Measurements from ENCODE around the gene SDHAF3.
"Not testable (repeated sequence)": the region's sequence is repeated elsewhere in the genome, so short reads cannot be mapped to it uniquely, and the experiment has no call there.

The SDHAF3 gene

GRCh38 chr7:97096037-97096436, 21.5 kb upstream of the SDHAF3 start:
- H3K4me1 ChIP-seq (ENCODE audit: control insufficient read depth, insufficient read depth, low read length): no peaks in the 10 kb centered on the region
- no peaks in the 10 kb centered on the region for H3K36me3 ChIP-seq (ENCODE audit: control insufficient read depth, insufficient read depth, low read length)
- H3K9me3 ChIP-seq (ENCODE audit: control insufficient read depth, insufficient read depth, low read length): no peaks in the 10 kb centered on the region
- H3K9ac ChIP-seq (ENCODE audit: low read depth, low read length): no peak overlapping the region
- H3K27ac ChIP-seq (ENCODE audit: low read depth, low read length): no peak overlapping the region
- H3K4me3 ChIP-seq (ENCODE audit: low read depth, low read length): no peak overlapping the region
- no peaks in the 10 kb centered on the region for H3K27me3 ChIP-seq (ENCODE audit: control insufficient read depth, insufficient read depth, low read length)

DNA sequence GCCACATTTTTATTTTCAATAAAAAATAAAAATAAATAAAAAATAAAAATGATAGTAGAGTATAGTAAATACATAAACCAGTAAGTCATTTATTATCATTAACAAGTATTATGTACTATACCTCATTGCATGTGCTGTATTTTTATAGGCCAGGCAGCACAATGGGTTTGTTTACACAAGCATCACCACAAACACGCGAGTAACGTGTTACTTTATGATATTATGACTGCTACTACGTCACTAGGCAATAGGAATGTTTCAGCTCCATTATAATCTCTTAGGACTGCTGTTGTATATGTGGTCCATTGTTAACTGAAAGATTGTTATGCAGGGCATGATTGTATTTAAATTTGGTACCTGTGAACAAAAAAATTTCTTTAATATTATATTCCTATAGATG, 20.8 kb upstream of the SDHAF3 start:
- H3K36me3 ChIP-seq (ENCODE audit: control insufficient read depth, insufficient read depth, low read length): no peaks in the 10 kb centered on the region
- H3K9me3 ChIP-seq (ENCODE audit: control insufficient read depth, insufficient read depth, low read length): no peaks in the 10 kb centered on the region
- H3K4me3 ChIP-seq (ENCODE audit: low read depth, low read length): no peak overlapping the region
- no peak overlapping the region for H3K9ac ChIP-seq (ENCODE audit: low read depth, low read length)
- H3K27ac ChIP-seq (ENCODE audit: low read depth, low read length): no peak overlapping the region
- H3K4me1 ChIP-seq (ENCODE audit: control insufficient read depth, insufficient read depth, low read length): no peaks in the 10 kb centered on the region
- H3K27me3 ChIP-seq (ENCODE audit: control insufficient read depth, insufficient read depth, low read length): no peaks in the 10 kb centered on the region

DNA sequence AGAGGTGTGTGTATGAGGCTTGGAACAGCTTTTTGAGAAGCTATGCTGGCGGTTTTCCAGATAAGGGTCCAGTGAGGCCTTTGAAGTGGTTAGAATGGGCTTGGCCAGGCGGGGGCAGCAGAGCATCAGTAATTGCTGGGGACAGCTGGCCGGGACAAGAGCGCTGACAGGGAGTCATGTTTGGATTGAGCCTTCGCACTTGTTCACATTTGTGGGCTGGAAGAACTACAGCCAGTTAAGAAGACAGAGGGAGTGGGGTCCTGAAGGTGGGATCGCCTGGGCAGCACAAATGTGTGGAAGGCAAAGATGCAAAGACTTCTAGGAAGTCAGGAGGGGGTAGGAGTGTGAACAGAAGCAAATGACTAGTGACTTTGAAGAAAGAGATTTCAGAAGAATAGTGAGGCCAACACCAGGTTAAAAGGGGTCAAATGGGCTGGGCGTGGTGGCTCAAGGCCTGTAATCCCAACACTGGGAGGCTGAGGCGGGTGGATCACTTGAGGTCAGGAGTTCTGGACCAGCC, 12.7 kb upstream of the SDHAF3 start:
- peaks cover 3% of the 10 kb centered on the region for H3K9me3 ChIP-seq (ENCODE audit: control insufficient read depth, insufficient read depth, low read length)
- H3K9ac ChIP-seq (ENCODE audit: low read depth, low read length): no peak overlapping the region
- no peak overlapping the region for H3K4me3 ChIP-seq (ENCODE audit: low read depth, low read length)
- no peaks in the 10 kb centered on the region for H3K27me3 ChIP-seq (ENCODE audit: control insufficient read depth, insufficient read depth, low read length)
- no peak overlapping the region for H3K27ac ChIP-seq (ENCODE audit: low read depth, low read length)
- H3K4me1 ChIP-seq (ENCODE audit: control insufficient read depth, insufficient read depth, low read length): no peaks in the 10 kb centered on the region
- H3K36me3 ChIP-seq (ENCODE audit: control insufficient read depth, insufficient read depth, low read length): no peaks in the 10 kb centered on the region

- peaks cover 3% of the 10 kb centered on the region for H3K9me3 ChIP-seq (ENCODE audit: control insufficient read depth, insufficient read depth, low read length)
- H3K27me3 ChIP-seq (ENCODE audit: control insufficient read depth, insufficient read depth, low read length): no peaks in the 10 kb centered on the region
- H3K9ac ChIP-seq (ENCODE audit: low read depth, low read length): no peak overlapping the region
- no peaks in the 10 kb centered on the region for H3K36me3 ChIP-seq (ENCODE audit: control insufficient read depth, insufficient read depth, low read length)
- no peak overlapping the region for H3K4me3 ChIP-seq (ENCODE audit: low read depth, low read length)
- no peaks in the 10 kb centered on the region for H3K4me1 ChIP-seq (ENCODE audit: control insufficient read depth, insufficient read depth, low read length)
- H3K27ac ChIP-seq (ENCODE audit: low read depth, low read length): no peak overlapping the region
These were observed 10.2 kb upstream of the SDHAF3 start for GRCh38 chr7:97107192-97107800.

GRCh38 chr7:97116308-97116707, 1.2 kb upstream of the SDHAF3 start:
- Histone ChIP-seq H3K9ac (ENCODE audit: low read depth, low read length) (no peak overlapping the region), H3K9me3 (ENCODE audit: control insufficient read depth, insufficient read depth, low read length) (no peaks in the 10 kb centered on the region), H3K36me3 (ENCODE audit: control insufficient read depth, insufficient read depth, low read length) (no peaks in the 10 kb centered on the region), H3K27ac (ENCODE audit: low read depth, low read length) (no peak overlapping the region), H3K27me3 (ENCODE audit: control insufficient read depth, insufficient read depth, low read length) (no peaks in the 10 kb centered on the region), H3K4me3 (ENCODE audit: low read depth, low read length) (no peak overlapping the region), H3K4me1 (ENCODE audit: control insufficient read depth, insufficient read depth, low read length) (peaks cover 19% of the 10 kb centered on the region)

- H3K9ac ChIP-seq (ENCODE audit: low read depth, low read length): peak overlapping the region; percentile 42
- H3K4me1 ChIP-seq (ENCODE audit: control insufficient read depth, insufficient read depth, low read length): peaks cover 19% of the 10 kb centered on the region
- H3K27me3 ChIP-seq (ENCODE audit: control insufficient read depth, insufficient read depth, low read length): no peaks in the 10 kb centered on the region
- H3K4me3 ChIP-seq (ENCODE audit: low read depth, low read length): peak overlapping the region; percentile 80
- no peaks in the 10 kb centered on the region for H3K36me3 ChIP-seq (ENCODE audit: control insufficient read depth, insufficient read depth, low read length)
- no peaks in the 10 kb centered on the region for H3K9me3 ChIP-seq (ENCODE audit: control insufficient read depth, insufficient read depth, low read length)
- H3K27ac ChIP-seq (ENCODE audit: low read depth, low read length): peak overlapping the region; percentile 46
These were observed 495 bp upstream of the SDHAF3 start for GRCh38 chr7:97117035-97117371.

DNA sequence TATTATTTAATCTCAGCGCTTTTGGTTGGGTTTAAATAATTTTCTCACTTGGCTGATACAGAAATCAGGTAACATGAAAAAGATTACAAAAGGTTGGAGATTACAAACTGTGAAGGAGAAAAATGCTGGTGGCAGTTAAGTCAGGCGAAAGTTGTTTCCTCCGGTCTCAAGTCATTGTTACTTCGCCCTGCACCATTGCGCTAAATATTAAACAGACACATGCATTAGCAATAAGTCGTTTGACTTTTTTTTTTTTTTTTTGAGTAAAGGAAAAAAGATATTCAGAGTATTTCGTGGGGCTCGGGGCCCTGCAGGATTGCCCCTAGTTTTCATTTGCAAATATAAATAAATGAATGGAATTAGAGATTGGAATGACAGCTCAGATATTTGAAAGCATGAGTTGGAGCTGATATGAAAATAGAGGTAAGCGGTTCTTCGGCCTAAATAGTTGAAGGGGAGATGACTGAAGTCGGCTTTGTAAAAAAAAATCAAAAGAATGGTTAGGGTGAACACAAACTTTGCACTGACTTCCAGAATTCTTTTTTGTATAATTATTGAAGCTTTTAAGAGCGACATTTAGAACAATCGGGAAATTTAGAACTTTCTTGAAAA, 914 bp downstream of the SDHAF3 start:
- H3K27me3 ChIP-seq (ENCODE audit: control insufficient read depth, insufficient read depth, low read length): no peaks in the 10 kb centered on the region
- H3K9me3 ChIP-seq (ENCODE audit: control insufficient read depth, insufficient read depth, low read length): no peaks in the 10 kb centered on the region
- peaks cover 19% of the 10 kb centered on the region for H3K4me1 ChIP-seq (ENCODE audit: control insufficient read depth, insufficient read depth, low read length)
- no peaks in the 10 kb centered on the region for H3K36me3 ChIP-seq (ENCODE audit: control insufficient read depth, insufficient read depth, low read length)
- peak overlapping the region; percentile 83 for H3K9ac ChIP-seq (ENCODE audit: low read depth, low read length)
- no peak overlapping the region for H3K27ac ChIP-seq (ENCODE audit: low read depth, low read length)
- peak overlapping the region; percentile 80 for H3K4me3 ChIP-seq (ENCODE audit: low read depth, low read length)

- H3K4me3 ChIP-seq (ENCODE audit: low read depth, low read length): peak overlapping the region; percentile 24; the same call in 1 of the 2 replicates
- H3K9ac ChIP-seq (ENCODE audit: low read depth, low read length): no peak overlapping the region
These were observed 2.2 kb downstream of the SDHAF3 start for GRCh38 chr7:97119747-97120146.

GRCh38 chr7:97120713-97121457, 3.4 kb downstream of the SDHAF3 start:
- H3K36me3 ChIP-seq (ENCODE audit: control insufficient read depth, insufficient read depth, low read length): no peaks in the 10 kb centered on the region
- H3K9ac ChIP-seq (ENCODE audit: low read depth, low read length): no peak overlapping the region
- no peaks in the 10 kb centered on the region for H3K27me3 ChIP-seq (ENCODE audit: control insufficient read depth, insufficient read depth, low read length)
- peaks cover 19% of the 10 kb centered on the region for H3K4me1 ChIP-seq (ENCODE audit: control insufficient read depth, insufficient read depth, low read length)
- no peak overlapping the region for H3K27ac ChIP-seq (ENCODE audit: low read depth, low read length)
- no peaks in the 10 kb centered on the region for H3K9me3 ChIP-seq (ENCODE audit: control insufficient read depth, insufficient read depth, low read length)
- no peak overlapping the region for H3K4me3 ChIP-seq (ENCODE audit: low read depth, low read length)

More at GRCh38 chr7:97119747-97120146, 2.2 kb downstream of the SDHAF3 start:
- H3K27me3 ChIP-seq (ENCODE audit: control insufficient read depth, insufficient read depth, low read length): no peaks in the 10 kb centered on the region
- H3K27ac ChIP-seq (ENCODE audit: low read depth, low read length): no peak overlapping the region
- H3K4me1 ChIP-seq (ENCODE audit: control insufficient read depth, insufficient read depth, low read length): peaks cover 19% of the 10 kb centered on the region
- no peaks in the 10 kb centered on the region for H3K9me3 ChIP-seq (ENCODE audit: control insufficient read depth, insufficient read depth, low read length)
- no peaks in the 10 kb centered on the region for H3K36me3 ChIP-seq (ENCODE audit: control insufficient read depth, insufficient read depth, low read length)

DNA sequence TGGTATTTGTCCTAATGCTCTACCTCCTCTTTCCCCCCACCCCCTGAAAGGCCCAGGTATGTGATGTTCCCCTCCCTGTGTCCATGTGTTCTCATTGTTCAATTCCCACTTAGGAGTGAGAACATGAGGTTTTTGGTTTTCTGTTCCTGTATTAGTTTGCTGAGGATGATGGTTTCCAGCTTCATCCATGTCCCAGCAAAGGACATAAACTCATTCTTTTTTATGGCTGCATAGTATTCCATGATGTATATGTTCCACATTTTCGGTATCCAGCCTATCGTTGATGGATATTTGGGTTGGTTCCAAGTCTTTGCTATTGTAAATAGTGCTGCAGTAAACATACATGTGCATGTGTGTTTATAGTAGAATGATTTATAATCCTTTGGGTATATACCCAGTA, 5.6 kb downstream of the SDHAF3 start:
- not testable (repeated sequence) for H3K9ac ChIP-seq (ENCODE audit: low read depth, low read length); H3K4me3 ChIP-seq (ENCODE audit: low read depth, low read length); H3K9me3 ChIP-seq (ENCODE audit: control insufficient read depth, insufficient read depth, low read length); H3K27ac ChIP-seq (ENCODE audit: low read depth, low read length); H3K27me3 ChIP-seq (ENCODE audit: control insufficient read depth, insufficient read depth, low read length); H3K36me3 ChIP-seq (ENCODE audit: control insufficient read depth, insufficient read depth, low read length)
- peaks cover 15% of the 10 kb centered on the region for H3K4me1 ChIP-seq (ENCODE audit: control insufficient read depth, insufficient read depth, low read length)

Measured in HUES48 (cell line).